Measurements from ENCODE around the gene EZR.

- no peak for TF ChIP-seq CTCF (IDR thresholded peaks at IDR 0.05; ENCODE audit: low read length)
- TF ChIP-seq EZH2 (IDR thresholded peaks at IDR 0.05; ENCODE audit: borderline replicate concordance, low read length) = no peak
Measured at GRCh38 chr6:158780246-158780884, 38.8 kb downstream of the EZR start.
